ENCODE measurements around the gene MGMT.
"Not testable (repeated sequence)": the region's sequence is repeated elsewhere in the genome, so short reads cannot be mapped to it uniquely, and the experiment has no call there.

The MGMT gene

GRCh38 chr10:129466703-129467358 lies at the start of gene MGMT:
MGMT (plus strand) TSS chr10:129467241.
- DNase-seq = peak; percentile 98

- DNase-seq = no peak
These were observed 49.2 kb upstream of the MGMT start for GRCh38 chr10:129417870-129418269.

GRCh38 chr10:129418496-129419225 lies 48.4 kb upstream of the MGMT start:
- no peak for DNase-seq

- DNase-seq = no peak
These were observed 47.6 kb upstream of the MGMT start for GRCh38 chr10:129419397-129419796.

GRCh38 chr10:129421399-129422010 lies 45.5 kb upstream of the MGMT start:
- no peak for DNase-seq

GRCh38 chr10:129424978-129425377 lies 42.1 kb upstream of the MGMT start:
- DNase-seq = no peak

- no peak for DNase-seq
These were observed 40.4 kb upstream of the MGMT start for GRCh38 chr10:129426606-129427005.

- no peak for DNase-seq
These were observed 33.8 kb upstream of the MGMT start for GRCh38 chr10:129433266-129433665.

GRCh38 chr10:129435724-129436123 lies 31.3 kb upstream of the MGMT start:
- not testable (repeated sequence) for DNase-seq

- DNase-seq = no peak
These were observed 29.0 kb upstream of the MGMT start for GRCh38 chr10:129438024-129438423.

GRCh38 chr10:129440247-129440646 lies 26.8 kb upstream of the MGMT start:
- no peak for DNase-seq

GRCh38 chr10:129440722-129441316 lies 26.2 kb upstream of the MGMT start:
- no peak for DNase-seq

- DNase-seq = no peak
These were observed 25.6 kb upstream of the MGMT start for GRCh38 chr10:129441372-129442009.

GRCh38 chr10:129442866-129443265 lies 24.2 kb upstream of the MGMT start:
- DNase-seq = no peak

GRCh38 chr10:129444359-129444758 lies 22.7 kb upstream of the MGMT start:
- no peak for DNase-seq

- DNase-seq = no peak
These were observed 21.4 kb upstream of the MGMT start for GRCh38 chr10:129445436-129446182.

- no peak for DNase-seq
These were observed 20.9 kb upstream of the MGMT start for GRCh38 chr10:129446183-129446581.

- DNase-seq = no peak
These were observed 19.6 kb upstream of the MGMT start for GRCh38 chr10:129447486-129447885.

GRCh38 chr10:129448086-129448485 lies 19.0 kb upstream of the MGMT start:
- no peak for DNase-seq

- no peak for DNase-seq
These were observed 18.5 kb upstream of the MGMT start for GRCh38 chr10:129448539-129448938.

GRCh38 chr10:129449893-129450292 lies 17.1 kb upstream of the MGMT start:
- no peak for DNase-seq

GRCh38 chr10:129450391-129450790 lies 16.6 kb upstream of the MGMT start:
- DNase-seq = no peak

GRCh38 chr10:129455625-129456024 lies 11.4 kb upstream of the MGMT start:
- no peak for DNase-seq

Data from stimulated activated CD4-positive, alpha-beta T cell treated with anti-CD3 and anti-CD28 coated beads, Interleukin-4, amount 100 ng/mL, for 24 hours (primary cell).